Body of pancreas (tissue), 4 donors: ENCODE measurements around the gene SNED1. TPM values are rescaled to one million over a fixed set of nuclear protein-coding genes. Genes with fewer than 3 reads are reported as not detected.
A peak's percentile ranks its signal among the peaks of the same experiment; 100 is the strongest.

Experiments
- ATAC-seq: fragments of 150-250 bp; one replicate; pipeline ENCODE4 v1.9.1; 2016
- DNase-seq, 4 donors: peaks; one replicate each; pipeline ENCODE4 v3.0.0-alpha.2; 2019
- H3K27ac ChIP-seq, 4 donors: fragments of 200-600 bp; sonication (generic); 1 replicate in 3 of 4; 2 replicates in 1 of 4; pipeline versions ENCODE4 v1.5.1 to v1.6.1; 2016 to 2019; ENCODE audit warnings: mild to moderate bottlenecking in 1 of 4, mixed read lengths in 1 of 4, moderate library complexity in 1 of 4
- H3K27me3 ChIP-seq, 2 donors: fragments of 200-600 bp; sonication (generic); one replicate each; pipeline ENCODE4 v1.6.0; 2016; ENCODE audit warnings: mild to moderate bottlenecking in 1 of 2
- H3K36me3 ChIP-seq, 2 donors: fragments of 200-600 bp; sonication (generic); replicated peaks in 1 of 2; 2 replicates each; pipeline ENCODE4 v1.5.1; 2016; ENCODE audit warnings: low read depth in 2 of 2; ENCODE audit not compliant: insufficient read depth in 1 of 2
- H3K4me1 ChIP-seq: fragments of 200-600 bp; sonication (generic); one replicate; pipeline ENCODE4 v1.6.0; 2016
- H3K4me3 ChIP-seq, 2 donors: fragments of 200-600 bp; sonication (generic); 1 replicate in 1 of 2; 2 replicates in 1 of 2; pipeline ENCODE4 v1.5.1; 2016 to 2019
- H3K9me3 ChIP-seq, 3 donors: fragments of 200-600 bp; sonication (generic); 1 replicate in 2 of 3; 2 replicates in 1 of 3; pipeline ENCODE4 v1.5.1; 2016
- CTCF ChIP-seq, 7 experiments: fragments of 450-650 bp in 4 of 7; fragments of 200-600 bp in 3 of 7; sonication (generic) in 3 of 7; IDR thresholded peaks; one replicate each; pipeline ENCODE4 v1.5.1; 2016 to 2019; ENCODE audit warnings: antibody characterized with exemption in 7 of 7
- POLR2A ChIP-seq, 3 donors: fragments of 450-650 bp; IDR thresholded peaks; one replicate each; pipeline ENCODE4 v1.6.1; 2016; ENCODE audit warnings: antibody characterized with exemption in 3 of 3, mild to moderate bottlenecking in 2 of 3
- WGBS, 2 donors: methylation state at CpG; one replicate each; pipeline ENCODE4 v1.1.5; 2017; 5-methylcytosine and 5-hydroxymethylcytosine counted together
- intact Hi-C: fragments of 100-400 bp; cut with DNase I; formaldehyde crosslinking; loops from one replicate; pipeline ENCODE4 v1.15.1; 2023
- total RNA-seq, 2 donors: library from RNA; depleted of rRNA; stranded (reverse); fragments of >200 nt; gene quantifications; one replicate each; pipeline ENCODE4 v1.1.0, GENCODE V29; 2016

The SNED1 gene
- 10 to 100 TPM; 13.5 to 33.0 TPM for total RNA-seq

- WGBS, 2 donors: 0 to 2% methylated on average over 5 to 60 of the region's 61 CpGs
- peak; percentile 86 for ATAC-seq
- Histone ChIP-seq H3K27ac (peak within 1 kb of the TSS; percentile 67 to 85 (median 72)), H3K9me3 (no peaks in the 10 kb centered on the region), H3K27me3 (no peaks in the 10 kb centered on the region), H3K36me3 (no peaks in the 10 kb centered on the region), H3K4me1 (peaks cover 63% of the 10 kb centered on the region), H3K4me3 (peak within 1 kb of the TSS in 1 of 2 donors; percentile 33)
- peak; percentile 91 to 94 (median 91) for DNase-seq
- TF ChIP-seq CTCF (IDR thresholded peaks at IDR 0.05): no peak
- peak; percentile 28 to 46 (median 44) for TF ChIP-seq POLR2A (IDR thresholded peaks at IDR 0.05)
- intact Hi-C loops: no loop called here
Observed at GRCh38 chr2:240997856-240998705, at the start of gene SNED1. Gene SNED1 (plus strand): TSS chr2:240998618. CDS start chr2:240998838, 220 bp downstream.

- Histone ChIP-seq H3K4me3 (no peak overlapping the region), H3K9me3 (no peaks in the 10 kb centered on the region), H3K4me1 (no peaks in the 10 kb centered on the region), H3K27me3 (no peaks in the 10 kb centered on the region), H3K27ac (no peak overlapping the region), H3K36me3 (no peaks in the 10 kb centered on the region)
- WGBS, 2 donors: 83 to 84% methylated on average over 17 to 20 of the region's 23 CpGs
- no peak for TF ChIP-seq CTCF (IDR thresholded peaks at IDR 0.05)
- no peak for TF ChIP-seq POLR2A (IDR thresholded peaks at IDR 0.05)
- intact Hi-C loops: no loop called here
- DNase-seq: peak in 1 of 4 donors; percentile 10
- no peak for ATAC-seq
Observed at GRCh38 chr2:240948905-240949790, 49.3 kb upstream of the SNED1 start.

GRCh38 chr2:240949791-240950705 lies 48.4 kb upstream of the SNED1 start:
- DNase-seq (no peak), ATAC-seq (no peak)
- TF ChIP-seq CTCF (IDR thresholded peaks at IDR 0.05): no peak
- TF ChIP-seq POLR2A (IDR thresholded peaks at IDR 0.05): no peak
- no peaks in the 10 kb centered on the region for H3K27me3 ChIP-seq
- no peaks in the 10 kb centered on the region for H3K36me3 ChIP-seq
- no peaks in the 10 kb centered on the region for H3K4me1 ChIP-seq
- H3K9me3 ChIP-seq: no peaks in the 10 kb centered on the region
- no peak overlapping the region for H3K4me3 ChIP-seq
- no peak overlapping the region for H3K27ac ChIP-seq
- intact Hi-C loops: no loop called here
- WGBS, 2 donors: 82 to 86% methylated on average over 12 to 13 of the region's 14 CpGs

- ATAC-seq: no peak
Observed at GRCh38 chr2:240951045-240951594, 47.3 kb upstream of the SNED1 start.

More at GRCh38 chr2:240951045-240951594, 47.3 kb upstream of the SNED1 start:
- no peak for DNase-seq
- Histone ChIP-seq H3K4me3 (no peak overlapping the region), H3K27me3 (no peaks in the 10 kb centered on the region), H3K36me3 (no peaks in the 10 kb centered on the region), H3K4me1 (no peaks in the 10 kb centered on the region), H3K27ac (no peak overlapping the region), H3K9me3 (no peaks in the 10 kb centered on the region)
- intact Hi-C loops: no loop called here
- no peak for TF ChIP-seq CTCF (IDR thresholded peaks at IDR 0.05)
- no peak for TF ChIP-seq POLR2A (IDR thresholded peaks at IDR 0.05)
- 58 to 75% methylated on average over 3 of the region's 3 CpGs for WGBS, 2 donors
